ENCODE results near the gene CHD2. TPM values are rescaled to one million over a fixed set of nuclear protein-coding genes. Genes with fewer than 3 reads are reported as not detected.

The CHD2 gene
- polyA plus RNA-seq (2013) = 98.2 and 104 TPM in 2 replicates

GRCh38 chr15:92899948-92900730 lies at the start of gene CHD2:
Gene CHD2, plus strand, starts transcription at chr15:92900324. Its CDS starts 914 bp downstream, at chr15:92901238.
- Histone ChIP-seq H2AK5ac (ENCODE audit: low read length) (peak within 1 kb of the TSS; percentile 98), H3K36me3 (ENCODE audit: control insufficient read depth in 1 of 2, insufficient read depth in 2 of 2, low read length in 2 of 2) (peaks cover 0 to 1% of the 10 kb centered on the region in 2 experiments), H3K27me3 (ENCODE audit: insufficient read depth, low read length) (no peaks in the 10 kb centered on the region), H4K12ac (ENCODE audit: low read depth, low read length) (peak within 1 kb of the TSS; percentile 99), H2BK12ac (ENCODE audit: low read length) (no peak within 1 kb of the TSS), H2BK120ac (ENCODE audit: insufficient read depth, low read length, poor library complexity) (peak within 1 kb of the TSS; percentile 99), H3K9me3 (ENCODE audit: insufficient read depth, low read depth, low read length) (no peaks in the 10 kb centered on the region), H3K27ac (ENCODE audit: low read depth, low read length) (peak within 1 kb of the TSS; percentile 100), H3K23ac (ENCODE audit: low read length) (no peak within 1 kb of the TSS), H3K79me1 (ENCODE audit: low read length) (peaks cover 6% of the 10 kb centered on the region), H3K4ac (ENCODE audit: low read depth, low read length) (peak within 1 kb of the TSS; percentile 99), H2AFZ (ENCODE audit: insufficient read depth, low read length, poor library complexity) (no peak within 1 kb of the TSS), H3K79me2 (ENCODE audit: control insufficient read depth, insufficient read depth, low read length, poor library complexity) (peaks cover 5% of the 10 kb centered on the region), H3K9ac (ENCODE audit: low read length) (peak within 1 kb of the TSS; percentile 99), H4K8ac (ENCODE audit: low read depth, low read length) (peak within 1 kb of the TSS; percentile 96), H3K14ac (ENCODE audit: low read length) (peak within 1 kb of the TSS; percentile 100), H3K4me3 (ENCODE audit: low read depth, low read length) (peak within 1 kb of the TSS; percentile 79), H4K91ac (ENCODE audit: low read depth, low read length) (peak within 1 kb of the TSS; percentile 97), H3K4me1 (ENCODE audit: control insufficient read depth in 1 of 2, insufficient read depth in 2 of 2, low read length in 2 of 2) (peaks cover 0 to 2% of the 10 kb centered on the region in 2 experiments), H2BK5ac (ENCODE audit: low read depth, low read length, poor library complexity) (peak within 1 kb of the TSS; percentile 100), H3K18ac (ENCODE audit: low read length) (peak within 1 kb of the TSS; percentile 95), H3K4me2 (ENCODE audit: low read length) (peak within 1 kb of the TSS; percentile 64)
- DNase-seq = peak; percentile 66 to 88
- WGBS (ENCODE audit: extremely low coverage, insufficient coverage, insufficient read length) = no CpG with 5 or more reads among the region's 15 CpGs

GRCh38 chr15:92853222-92853621 lies 46.9 kb upstream of the CHD2 start:
- Histone ChIP-seq H2BK12ac (ENCODE audit: low read length) (peak overlapping the region; percentile 47), H3K4me3 (ENCODE audit: low read depth, low read length) (no peak overlapping the region), H3K4me1 (ENCODE audit: control insufficient read depth in 1 of 2, insufficient read depth in 2 of 2, low read length in 2 of 2) (no peaks in the 10 kb centered on the region), H2AK5ac (ENCODE audit: low read length) (no peak overlapping the region), H4K12ac (ENCODE audit: low read depth, low read length) (no peak overlapping the region), H2BK5ac (ENCODE audit: low read depth, low read length, poor library complexity) (peak overlapping the region; percentile 28), H2BK120ac (ENCODE audit: insufficient read depth, low read length, poor library complexity) (no peak overlapping the region), H3K36me3 (ENCODE audit: control insufficient read depth in 1 of 2, insufficient read depth in 2 of 2, low read length in 2 of 2) (no peaks in the 10 kb centered on the region), H3K18ac (ENCODE audit: low read length) (no peak overlapping the region), H3K27me3 (ENCODE audit: insufficient read depth, low read length) (no peaks in the 10 kb centered on the region), H3K9ac (ENCODE audit: low read length) (no peak overlapping the region), H3K4ac (ENCODE audit: low read depth, low read length) (no peak overlapping the region), H4K91ac (ENCODE audit: low read depth, low read length) (no peak overlapping the region), H3K4me2 (ENCODE audit: low read length) (no peak overlapping the region), H3K79me1 (ENCODE audit: low read length) (no peaks in the 10 kb centered on the region), H2AFZ (ENCODE audit: insufficient read depth, low read length, poor library complexity) (no peak overlapping the region), H3K27ac (ENCODE audit: low read depth, low read length) (no peak overlapping the region), H3K9me3 (ENCODE audit: insufficient read depth, low read depth, low read length) (no peaks in the 10 kb centered on the region), H3K14ac (ENCODE audit: low read length) (no peak overlapping the region), H3K23ac (ENCODE audit: low read length) (no peak overlapping the region), H4K8ac (ENCODE audit: low read depth, low read length) (no peak overlapping the region), H3K79me2 (ENCODE audit: control insufficient read depth, insufficient read depth, low read length, poor library complexity) (no peaks in the 10 kb centered on the region)
- no peak for DNase-seq
- WGBS (ENCODE audit: extremely low coverage, insufficient coverage, insufficient read length) = no CpG with 5 or more reads among the region's 9 CpGs

GRCh38 chr15:92861742-92862141 lies 38.4 kb upstream of the CHD2 start:
- Histone ChIP-seq H2AK5ac (ENCODE audit: low read length) (no peak overlapping the region), H3K4me2 (ENCODE audit: low read length) (no peak overlapping the region), H3K9ac (ENCODE audit: low read length) (no peak overlapping the region), H3K4me1 (ENCODE audit: control insufficient read depth in 1 of 2, insufficient read depth in 2 of 2, low read length in 2 of 2) (no peaks in the 10 kb centered on the region), H3K79me2 (ENCODE audit: control insufficient read depth, insufficient read depth, low read length, poor library complexity) (no peaks in the 10 kb centered on the region), H4K91ac (ENCODE audit: low read depth, low read length) (no peak overlapping the region), H3K27me3 (ENCODE audit: insufficient read depth, low read length) (no peaks in the 10 kb centered on the region), H3K4ac (ENCODE audit: low read depth, low read length) (no peak overlapping the region), H3K79me1 (ENCODE audit: low read length) (no peaks in the 10 kb centered on the region), H3K9me3 (ENCODE audit: insufficient read depth, low read depth, low read length) (no peaks in the 10 kb centered on the region), H2BK120ac (ENCODE audit: insufficient read depth, low read length, poor library complexity) (no peak overlapping the region), H4K8ac (ENCODE audit: low read depth, low read length) (no peak overlapping the region), H2BK5ac (ENCODE audit: low read depth, low read length, poor library complexity) (no peak overlapping the region), H3K18ac (ENCODE audit: low read length) (no peak overlapping the region), H2AFZ (ENCODE audit: insufficient read depth, low read length, poor library complexity) (no peak overlapping the region), H2BK12ac (ENCODE audit: low read length) (no peak overlapping the region), H3K27ac (ENCODE audit: low read depth, low read length) (no peak overlapping the region), H4K12ac (ENCODE audit: low read depth, low read length) (no peak overlapping the region), H3K36me3 (ENCODE audit: control insufficient read depth in 1 of 2, insufficient read depth in 2 of 2, low read length in 2 of 2) (no peaks in the 10 kb centered on the region), H3K23ac (ENCODE audit: low read length) (no peak overlapping the region), H3K4me3 (ENCODE audit: low read depth, low read length) (no peak overlapping the region), H3K14ac (ENCODE audit: low read length) (no peak overlapping the region)
- WGBS (ENCODE audit: extremely low coverage, insufficient coverage, insufficient read length) = no CpG with 5 or more reads among the region's 1 CpG
- DNase-seq = no peak

GRCh38 chr15:92864127-92864814 lies 35.9 kb upstream of the CHD2 start:
- Histone ChIP-seq H4K8ac (ENCODE audit: low read depth, low read length) (no peak overlapping the region), H3K14ac (ENCODE audit: low read length) (no peak overlapping the region), H3K23ac (ENCODE audit: low read length) (no peak overlapping the region), H3K9ac (ENCODE audit: low read length) (no peak overlapping the region), H3K79me1 (ENCODE audit: low read length) (peaks cover 3% of the 10 kb centered on the region), H4K91ac (ENCODE audit: low read depth, low read length) (no peak overlapping the region), H3K27me3 (ENCODE audit: insufficient read depth, low read length) (no peaks in the 10 kb centered on the region), H3K4me2 (ENCODE audit: low read length) (no peak overlapping the region), H3K18ac (ENCODE audit: low read length) (no peak overlapping the region), H2BK12ac (ENCODE audit: low read length) (no peak overlapping the region), H3K27ac (ENCODE audit: low read depth, low read length) (no peak overlapping the region), H4K12ac (ENCODE audit: low read depth, low read length) (no peak overlapping the region), H3K4me1 (ENCODE audit: control insufficient read depth in 1 of 2, insufficient read depth in 2 of 2, low read length in 2 of 2) (peaks cover 3 to 5% of the 10 kb centered on the region in 2 experiments), H2BK120ac (ENCODE audit: insufficient read depth, low read length, poor library complexity) (no peak overlapping the region), H3K4me3 (ENCODE audit: low read depth, low read length) (no peak overlapping the region), H3K4ac (ENCODE audit: low read depth, low read length) (no peak overlapping the region), H3K9me3 (ENCODE audit: insufficient read depth, low read depth, low read length) (no peaks in the 10 kb centered on the region), H3K79me2 (ENCODE audit: control insufficient read depth, insufficient read depth, low read length, poor library complexity) (no peaks in the 10 kb centered on the region), H2BK5ac (ENCODE audit: low read depth, low read length, poor library complexity) (no peak overlapping the region), H3K36me3 (ENCODE audit: control insufficient read depth in 1 of 2, insufficient read depth in 2 of 2, low read length in 2 of 2) (no peaks in the 10 kb centered on the region), H2AK5ac (ENCODE audit: low read length) (no peak overlapping the region), H2AFZ (ENCODE audit: insufficient read depth, low read length, poor library complexity) (no peak overlapping the region)
- DNase-seq = no peak
- WGBS (ENCODE audit: extremely low coverage, insufficient coverage, insufficient read length) = no CpG with 5 or more reads among the region's 1 CpG

Data from trophoblast cell (in vitro differentiated cells and primary cell).